ENCODE measurements around the gene EMID1.
A peak's percentile ranks its signal among the peaks of the same experiment; 100 is the strongest.

The EMID1 gene

GRCh38 chr22:29298641-29299040 is 92.9 kb downstream of the EMID1 start:
- DNase-seq, result peak; percentile 42

GRCh38 chr22:29299136-29299900 is 93.6 kb downstream of the EMID1 start:
- DNase-seq, result peak; percentile 57

GRCh38 chr22:29300467-29300806 is 94.7 kb downstream of the EMID1 start:
- DNase-seq, result peak; percentile 51

- peak; percentile 62 for DNase-seq
These were observed 95.3 kb downstream of the EMID1 start for GRCh38 chr22:29300807-29301601.

GRCh38 chr22:29301716-29302401 is 96.2 kb downstream of the EMID1 start:
- peak; percentile 56 for DNase-seq

GRCh38 chr22:29302402-29302680 is 96.6 kb downstream of the EMID1 start:
- DNase-seq, result no peak

GRCh38 chr22:29302681-29303465 is 97.2 kb downstream of the EMID1 start:
- peak; percentile 62 for DNase-seq

GRCh38 chr22:29305836-29306174 is 100.1 kb downstream of the EMID1 start:
- no peak for DNase-seq

- peak; percentile 77 for DNase-seq
These were observed 100.6 kb downstream of the EMID1 start, which contains the start of gene GAS2L1 for GRCh38 chr22:29306175-29306834. Gene GAS2L1 (plus strand): TSS chr22:29306650. CDS start chr22:29308106, 1,456 bp downstream.

GRCh38 chr22:29306835-29307595 is 101.3 kb downstream of the EMID1 start:
- peak; percentile 79 for DNase-seq

- DNase-seq, result no peak
These were observed 102.0 kb downstream of the EMID1 start for GRCh38 chr22:29307596-29308147.

GRCh38 chr22:29308148-29308790 is 102.6 kb downstream of the EMID1 start:
- peak; percentile 61 for DNase-seq

- DNase-seq, result peak; percentile 67
These were observed 103.1 kb downstream of the EMID1 start for GRCh38 chr22:29308791-29309262.

Measured in activated effector memory CD4-positive, alpha-beta T cell treated with anti-CD3 and anti-CD28 coated beads, Interleukin-2, amount 50 U/mL, for 16 hours (primary cell).